Posterior vena cava (tissue), 2 donors: ENCODE measurements around the gene ABCD1. TPM values are rescaled to one million over a fixed set of nuclear protein-coding genes. Genes with fewer than 3 reads are reported as not detected.
A peak's percentile ranks its signal among the peaks of the same experiment; 100 is the strongest.
"Not testable (repeated sequence)": the region's sequence is repeated elsewhere in the genome, so short reads cannot be mapped to it uniquely, and the experiment has no call there.

Source experiments
- DNase-seq: peaks from one replicate; pipeline ENCODE4 v3.0.0-alpha.2; 2020; ENCODE audit warnings: low spot score
- intact Hi-C, 2 donors: fragments of 100-400 bp; cut with DNase I; formaldehyde crosslinking; loops; one replicate each; pipeline versions ENCODE4 v1.14.1 to v1.14.2; 2022 to 2023
- long read RNA-seq, 2 donors: library from polyadenylated mRNA; unstranded; transcript quantifications; one replicate each; pipeline ENCODE4 v2.0.0, GENCODE V29; 2020 to 2021
- total RNA-seq, 2 donors: library from RNA; stranded (reverse); fragmentation: NEBNext Ultra II Directional; extraction: Animal tissue kit (Norgen Biotek cat#: 25700); gene quantifications; one replicate each; pipeline ENCODE4 v1.2.1, GENCODE V29; 2021
- donor health status: DM: yes; HTN: yes; CAD: no.
- donor health status: DM: yes; HTN: yes; CAD: no.

The ABCD1 gene
- 10 to 100 TPM; 14.7 to 22.6 TPM for total RNA-seq
- long read RNA-seq, donor 1, partial matches to known transcripts, result 6 of 8 reads
- long read RNA-seq, donor 1, other reads (novel, unspliced or antisense), result 0 of 8 reads
- long read RNA-seq, donor 2, transcript ABCD1-201 (10 exons, 3,664 nt), result major isoform, 8 of 16 reads
- long read RNA-seq, donor 2, partial matches to known transcripts, result 8 of 16 reads
- long read RNA-seq, donor 2, other reads (novel, unspliced or antisense), result 0 of 16 reads

- DNase-seq, result peak; percentile 96
- intact Hi-C loops, result no loop called here
These were observed at the start of gene ABCD1, which contains the start of gene BCAP31 for GRCh38 chrX:153724252-153725038. Gene ABCD1, plus strand, starts transcription at chrX:153724856. Its CDS starts 411 bp downstream, at chrX:153725267. Gene BCAP31, minus strand, starts transcription at chrX:153724387. Its CDS starts 1,143 bp downstream, at chrX:153723244.

GRCh38 chrX:153681175-153681574 is 43.5 kb upstream of the ABCD1 start:
- DNase-seq, result peak; percentile 62
- intact Hi-C loops, result no loop called here

GRCh38 chrX:153683486-153683885 is 41.2 kb upstream of the ABCD1 start:
- intact Hi-C loops, DNase-seq: not testable (repeated sequence)

- peak; percentile 75 for DNase-seq
These were observed 40.0 kb upstream of the ABCD1 start for GRCh38 chrX:153684467-153685155.

DNA sequence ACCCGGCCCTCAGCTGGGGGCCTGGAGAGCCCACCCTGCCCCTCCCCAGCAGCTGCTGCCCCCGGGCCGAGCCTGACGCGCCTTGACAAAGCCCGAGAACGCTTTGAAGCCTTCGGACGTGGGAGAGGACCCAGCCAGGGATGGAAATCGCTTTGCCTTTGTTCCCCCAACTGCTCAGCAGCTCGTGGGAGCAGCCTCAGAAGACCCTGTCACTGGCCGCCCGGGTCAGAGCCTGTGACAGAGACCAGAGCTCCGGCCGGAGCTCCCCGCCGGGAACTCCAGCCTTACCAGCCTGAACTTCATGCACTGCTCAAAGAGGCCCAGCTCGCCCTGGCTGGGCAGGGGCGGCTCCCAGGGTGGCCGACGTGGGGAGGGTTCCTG is 39.5 kb upstream of the ABCD1 start:
- DNase-seq, result peak; percentile 60
- intact Hi-C loops, result no loop called here

More at GRCh38 chrX:153684467-153685155, 40.0 kb upstream of the ABCD1 start:
- intact Hi-C loops, result no loop called here

DNA sequence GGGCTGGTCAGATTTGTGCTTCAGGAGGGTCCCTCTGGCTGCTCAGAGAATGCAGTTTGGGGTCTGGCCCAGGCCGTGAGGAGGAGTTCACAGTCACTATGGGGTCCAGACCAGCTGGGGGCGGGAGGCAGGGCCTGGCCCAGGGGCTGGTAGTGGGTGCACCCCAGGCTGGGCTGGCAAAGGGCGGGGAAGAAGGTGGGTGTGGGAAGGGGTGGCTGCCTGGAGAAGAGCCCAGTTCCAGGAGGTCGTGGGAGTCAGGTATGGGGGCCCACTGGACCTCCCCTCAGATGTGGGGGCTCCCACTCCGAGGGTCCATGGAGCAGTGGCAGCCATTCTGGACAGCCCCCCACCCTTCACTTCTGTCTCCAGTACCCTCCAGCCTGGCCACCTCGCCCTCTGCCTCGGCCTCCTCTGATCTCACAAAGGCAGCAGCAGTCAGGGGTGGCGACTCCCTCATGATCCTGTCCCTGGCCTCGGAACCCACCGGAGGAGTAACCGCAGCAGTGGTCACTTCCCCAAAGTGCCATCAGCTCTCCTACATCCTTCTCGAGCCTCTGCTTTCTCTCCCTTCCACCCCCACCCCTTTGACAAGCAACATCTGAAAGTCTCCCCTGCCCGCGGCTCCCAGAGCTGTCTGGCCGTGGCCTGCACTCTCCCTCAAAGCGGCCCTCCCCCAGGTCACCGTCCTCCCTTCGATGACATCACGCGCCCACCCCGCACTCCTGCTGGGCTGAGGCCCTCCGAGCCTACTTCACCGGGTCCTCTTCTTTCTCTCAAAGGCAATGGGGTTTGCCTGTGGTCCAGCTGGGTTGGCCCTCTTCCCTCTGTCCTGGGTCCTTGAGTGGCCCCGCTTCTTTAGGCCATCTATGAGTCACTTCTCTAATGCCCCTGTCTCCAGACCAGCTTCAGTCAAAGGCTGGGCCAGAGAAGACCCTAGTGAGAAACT is 38.6 kb upstream of the ABCD1 start:
- peak; percentile 79 for DNase-seq
- intact Hi-C loops, result no loop called here

- DNase-seq, result no peak
- intact Hi-C loops, result no loop called here
These were observed 37.9 kb upstream of the ABCD1 start for GRCh38 chrX:153686711-153687110.

- DNase-seq, result no peak
- intact Hi-C loops, result no loop called here
These were observed 37.3 kb upstream of the ABCD1 start, which contains the start of gene SLC6A8 for GRCh38 chrX:153687121-153688039. Gene SLC6A8, plus strand, starts transcription at chrX:153687926. Its CDS starts 649 bp downstream, at chrX:153688575.

- DNase-seq, result no peak
- intact Hi-C loops, result no loop called here
These were observed 36.6 kb upstream of the ABCD1 start for GRCh38 chrX:153688071-153688470.

GRCh38 chrX:153688506-153688905 is 36.1 kb upstream of the ABCD1 start:
- intact Hi-C loops, result no loop called here
- no peak for DNase-seq

GRCh38 chrX:153688911-153689590 is 35.6 kb upstream of the ABCD1 start:
- DNase-seq, result no peak
- intact Hi-C loops, result no loop called here

DNA sequence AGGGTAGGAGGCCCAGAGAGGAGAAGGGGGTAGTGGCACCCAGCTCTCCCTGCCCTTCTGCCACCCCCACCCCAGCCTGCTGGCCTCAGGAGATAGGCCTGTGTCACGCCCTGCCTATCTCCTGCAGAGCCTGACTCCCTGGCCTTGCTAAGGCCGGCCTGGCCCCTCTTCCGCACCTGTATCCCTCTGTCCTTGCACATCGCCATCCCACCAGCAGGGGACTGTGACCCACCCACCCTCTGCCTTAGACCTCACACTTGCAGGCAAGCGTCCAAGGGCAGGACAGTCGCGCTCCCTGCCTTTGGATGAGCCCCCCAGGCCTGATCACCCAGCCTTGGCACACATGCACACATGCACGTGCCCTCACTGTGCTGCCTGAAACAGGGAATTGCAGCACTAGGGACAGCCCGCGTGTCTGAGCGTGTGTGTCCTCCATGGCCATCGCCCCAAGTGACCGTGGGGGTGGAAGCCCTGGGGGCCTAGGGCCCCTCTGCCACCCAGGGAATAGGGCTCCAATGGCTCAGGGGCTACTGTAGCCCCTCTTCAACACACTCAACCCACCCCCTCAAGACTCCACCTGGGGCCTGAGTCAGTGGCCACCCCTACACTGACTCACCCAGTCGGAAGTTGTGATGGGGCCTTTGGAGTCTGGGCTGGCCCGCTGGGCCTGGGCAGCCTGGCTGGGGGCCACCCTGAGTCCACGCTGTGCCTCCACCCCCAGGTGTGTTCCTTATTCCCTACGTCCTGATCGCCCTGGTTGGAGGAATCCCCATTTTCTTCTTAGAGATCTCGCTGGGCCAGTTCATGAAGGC is 34.8 kb upstream of the ABCD1 start:
- no peak for DNase-seq

GRCh38 chrX:153690466-153690865 is 34.2 kb upstream of the ABCD1 start:
- intact Hi-C loops, result no loop called here
- no peak for DNase-seq

More for the DNA sequence above, 34.8 kb upstream of the ABCD1 start:
- intact Hi-C loops, result no loop called here

DNA sequence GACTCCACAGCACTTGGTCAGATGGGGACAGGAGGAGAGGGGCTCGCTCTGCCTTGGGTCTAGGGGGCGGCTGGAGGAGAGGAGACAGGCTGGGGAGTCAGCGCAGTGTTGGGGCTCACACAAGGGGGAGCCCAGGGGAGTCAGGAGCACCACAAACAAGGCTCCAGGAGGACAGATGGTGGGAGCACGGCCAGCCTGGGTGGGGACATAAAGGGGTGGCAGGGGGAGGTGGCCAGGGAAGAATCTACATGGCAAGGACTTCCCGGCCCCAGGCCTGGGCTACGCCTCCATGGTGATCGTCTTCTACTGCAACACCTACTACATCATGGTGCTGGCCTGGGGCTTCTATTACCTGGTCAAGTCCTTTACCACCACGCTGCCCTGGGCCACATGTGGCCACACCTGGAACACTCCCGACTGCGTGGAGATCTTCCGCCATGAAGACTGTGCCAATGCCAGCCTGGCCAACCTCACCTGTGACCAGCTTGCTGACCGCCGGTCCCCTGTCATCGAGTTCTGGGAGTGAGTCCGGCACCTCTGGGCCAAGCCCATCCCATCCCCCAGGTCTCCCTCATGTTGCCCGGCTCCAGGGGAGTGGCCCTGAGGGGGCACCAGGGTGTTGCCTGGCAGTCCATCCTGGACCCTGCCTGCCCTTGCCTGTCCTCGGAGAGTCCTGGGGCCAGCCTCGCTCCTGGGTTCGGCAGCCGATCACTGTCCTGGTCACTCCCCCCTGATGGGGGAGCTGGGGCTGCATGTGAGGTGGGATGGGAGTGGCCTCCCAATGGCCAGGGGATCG is 33.4 kb upstream of the ABCD1 start:
- DNase-seq, intact Hi-C loops: not testable (repeated sequence)

GRCh38 chrX:153692003-153692402 is 32.7 kb upstream of the ABCD1 start:
- no peak for DNase-seq

More at GRCh38 chrX:153692003-153692402, 32.7 kb upstream of the ABCD1 start:
- intact Hi-C loops, result no loop called here
